ENCODE results near the gene VIL1.

VIL1 gene

GRCh38 chr2:218406949-218407618 lies 11.8 kb upstream of the VIL1 start:
- DNase-seq = peak; percentile 62

- no peak for DNase-seq
Observed at GRCh38 chr2:218407717-218408116, 11.2 kb upstream of the VIL1 start.

GRCh38 chr2:218418321-218418716 lies 604 bp upstream of the VIL1 start:
- DNase-seq = no peak

GRCh38 chr2:218419630-218420216 lies 800 bp downstream of the VIL1 start:
- DNase-seq = no peak

GRCh38 chr2:218421027-218421426 lies 2.1 kb downstream of the VIL1 start:
- no peak for DNase-seq

- no peak for DNase-seq
Observed at GRCh38 chr2:218422403-218423086, 3.6 kb downstream of the VIL1 start.

- no peak for DNase-seq
Observed at GRCh38 chr2:218423584-218423983, 4.7 kb downstream of the VIL1 start.

- DNase-seq = no peak
Observed at GRCh38 chr2:218425531-218425930, 6.6 kb downstream of the VIL1 start.

- no peak for DNase-seq
Observed at GRCh38 chr2:218427741-218428140, 8.8 kb downstream of the VIL1 start.

- no peak for DNase-seq
Observed at GRCh38 chr2:218428846-218429558, 10.1 kb downstream of the VIL1 start.

- no peak for DNase-seq
Observed at GRCh38 chr2:218429911-218430692, 11.2 kb downstream of the VIL1 start.

GRCh38 chr2:218430721-218431120 lies 11.8 kb downstream of the VIL1 start:
- DNase-seq = no peak

GRCh38 chr2:218431878-218432277 lies 13.0 kb downstream of the VIL1 start:
- DNase-seq = no peak

- no peak for DNase-seq
Observed at GRCh38 chr2:218432676-218433365, 13.9 kb downstream of the VIL1 start.

GRCh38 chr2:218434456-218434855 lies 15.5 kb downstream of the VIL1 start:
- DNase-seq = no peak

GRCh38 chr2:218435003-218435982 lies 16.4 kb downstream of the VIL1 start:
- no peak for DNase-seq

- DNase-seq = no peak
Observed at GRCh38 chr2:218436992-218437391, 18.1 kb downstream of the VIL1 start.

GRCh38 chr2:218437969-218438368 lies 19.0 kb downstream of the VIL1 start:
- no peak for DNase-seq

GRCh38 chr2:218438596-218438995 lies 19.7 kb downstream of the VIL1 start:
- DNase-seq = peak; percentile 12

GRCh38 chr2:218444692-218445357 lies 25.9 kb downstream of the VIL1 start:
- DNase-seq = no peak

All from HCEC 1CT (cell line).